Measurements from ENCODE around the gene VPS26C. TPM values are rescaled to one million over a fixed set of nuclear protein-coding genes. Genes with fewer than 3 reads are reported as not detected.

VPS26C gene
- total RNA-seq, 1 donor from 2014 or later = 49.9 TPM

DNA sequence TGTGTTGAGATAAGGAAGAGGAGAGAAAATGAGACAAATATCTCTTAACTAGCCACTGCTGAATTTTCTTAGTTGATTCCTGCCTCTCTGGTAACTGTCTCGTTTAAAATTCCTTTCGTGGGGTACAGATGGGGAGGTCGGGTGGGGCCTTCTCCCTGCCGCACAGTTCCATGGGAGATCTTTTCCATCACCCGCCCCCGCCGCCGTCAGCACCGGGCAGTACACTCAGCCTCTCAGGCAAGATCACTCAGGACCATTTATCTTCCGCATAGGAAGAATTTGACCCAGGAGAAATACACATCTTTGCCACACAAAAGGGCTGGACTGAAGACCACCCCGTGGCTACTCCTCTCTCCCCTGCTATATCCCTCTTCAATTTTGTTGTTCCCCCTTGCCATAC is 2.3 kb upstream of the VPS26C start:
- intact Hi-C loops (cut with micrococcal nuclease) = no loop called here
- DNase-seq = no peak
- ATAC-seq = no peak

DNA sequence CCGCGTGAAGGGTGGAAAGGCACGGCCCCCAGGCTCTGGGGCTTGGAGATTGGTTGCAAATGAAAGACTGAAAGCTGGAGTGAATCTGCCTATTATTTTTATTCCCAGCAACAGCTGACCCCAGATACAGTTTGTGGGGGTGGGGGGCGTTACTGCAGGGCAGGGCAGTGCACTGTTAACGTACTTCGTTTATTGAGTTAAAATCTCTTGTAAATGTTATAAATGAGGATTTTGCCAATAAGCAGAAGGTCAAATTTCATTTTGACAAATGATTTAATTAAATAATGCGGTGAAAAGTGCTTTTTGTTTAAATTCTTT is 1.0 kb upstream of the VPS26C start:
- ATAC-seq = no peak
- intact Hi-C loops (cut with micrococcal nuclease) = no loop called here
- no peak for DNase-seq

DNA sequence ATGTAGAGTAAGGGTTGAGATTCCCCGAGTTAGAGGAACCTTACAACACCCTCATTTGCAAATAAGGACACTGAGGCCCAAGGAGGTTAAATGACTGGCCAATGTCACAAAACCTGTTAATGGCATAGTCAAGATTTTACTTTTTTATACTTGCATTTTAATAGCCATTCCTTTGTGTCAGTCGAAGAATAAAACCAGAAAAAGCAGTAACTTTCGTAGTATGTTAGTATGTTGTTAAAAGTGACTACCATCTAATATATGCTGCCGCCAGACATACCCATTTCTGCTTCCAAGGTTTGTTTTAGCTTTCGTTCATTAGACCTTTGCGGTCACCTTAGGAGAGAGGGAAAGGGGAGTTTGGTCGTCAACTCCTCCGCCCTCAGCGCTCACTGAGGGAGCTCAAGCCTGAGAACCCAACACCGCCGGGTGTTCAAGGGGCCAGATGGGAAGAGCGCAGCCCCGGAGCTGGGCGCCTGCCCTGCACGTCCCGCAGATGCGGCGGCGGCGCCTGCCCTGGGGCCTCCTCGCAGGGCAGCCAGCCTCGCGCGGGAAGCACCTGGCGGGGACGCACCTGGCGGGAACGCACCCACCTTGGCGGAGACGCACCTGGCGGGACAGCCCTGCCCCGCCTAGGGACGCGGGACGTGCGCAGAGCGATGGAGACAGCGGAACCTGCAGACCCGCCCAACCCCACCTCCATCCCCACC is 466 bp downstream of the VPS26C start:
- intact Hi-C loops (cut with micrococcal nuclease) = no loop called here
- ATAC-seq (peak; percentile 8), DNase-seq (peak; percentile 71)

DNA sequence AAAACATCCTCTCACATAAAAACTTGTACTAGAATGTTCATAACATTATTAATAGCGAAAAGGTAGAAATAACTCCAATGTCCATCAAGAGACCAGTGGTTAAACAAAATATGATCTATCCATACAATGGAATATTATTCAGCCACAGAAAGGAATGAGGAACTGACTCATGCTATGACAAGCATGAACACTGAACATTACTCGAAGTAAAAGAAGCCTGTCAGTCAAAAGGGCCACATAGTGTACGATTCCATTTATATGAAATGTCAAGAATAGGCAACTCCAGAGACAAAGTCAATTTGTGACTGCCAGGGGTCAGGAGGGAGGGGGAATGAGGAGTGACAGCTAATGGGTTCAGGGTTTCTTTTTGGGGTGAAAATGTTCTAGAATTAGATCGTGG is 2.3 kb downstream of the VPS26C start:
- DNase-seq = no peak
- no peak for ATAC-seq
- intact Hi-C loops (cut with micrococcal nuclease) = no loop called here

DNA sequence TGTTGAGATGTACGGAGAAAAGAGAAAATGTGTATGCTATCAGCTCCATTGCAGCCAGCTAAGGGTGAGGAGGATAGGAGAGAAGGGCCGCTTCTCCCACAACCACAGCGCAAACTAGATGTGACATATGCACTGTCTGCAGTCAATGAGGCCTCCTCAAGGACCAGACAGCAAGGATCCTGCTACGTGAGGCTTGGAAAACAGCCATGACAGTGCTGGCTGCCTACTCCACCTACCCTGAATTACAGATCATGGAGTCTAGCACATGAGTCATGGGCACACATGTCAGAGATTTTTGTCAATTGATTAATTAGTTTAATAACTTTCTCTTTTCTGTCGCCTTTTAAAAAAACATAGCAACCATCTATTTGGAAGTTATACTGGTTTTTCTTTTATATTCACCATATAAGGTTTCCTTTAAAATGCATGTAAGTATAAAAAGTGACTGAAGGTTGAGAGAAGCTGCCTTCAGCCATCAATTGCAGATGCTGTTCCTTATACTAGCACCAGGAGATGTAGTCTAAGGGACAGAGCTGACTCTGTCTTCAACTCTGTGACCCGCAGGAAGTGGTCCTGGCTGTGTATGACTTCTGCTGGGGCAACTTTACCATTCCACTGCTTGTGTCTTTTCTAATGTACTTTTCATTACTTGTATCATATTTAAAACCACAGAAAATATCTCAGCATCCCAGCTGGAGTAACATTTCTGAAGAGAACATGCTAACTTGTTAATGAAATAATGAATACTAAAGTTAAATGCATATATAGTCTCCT is 3.1 kb downstream of the VPS26C start:
- intact Hi-C loops (cut with micrococcal nuclease) = no loop called here
- ATAC-seq (no peak), DNase-seq (no peak)

DNA sequence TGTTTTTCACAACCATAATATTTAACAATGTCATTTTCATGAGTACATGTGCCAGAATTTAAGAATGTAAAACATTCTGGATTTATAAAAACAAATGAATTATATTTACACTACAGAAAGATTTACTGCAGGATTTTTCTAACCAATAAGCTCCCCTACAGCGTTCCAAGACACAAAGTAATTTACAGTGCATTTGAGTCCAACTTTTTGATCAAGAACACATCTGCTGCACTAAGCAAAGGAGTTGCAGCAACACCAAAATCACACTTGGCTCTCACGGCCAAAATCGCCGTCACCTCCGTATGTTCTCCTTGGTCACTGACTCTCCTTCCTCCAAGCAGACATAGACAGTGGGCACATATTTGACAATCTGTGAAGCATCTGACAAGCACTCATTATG is 7.7 kb downstream of the VPS26C start:
- intact Hi-C loops (cut with micrococcal nuclease) = no loop called here
- DNase-seq = no peak
- no peak for ATAC-seq

DNA sequence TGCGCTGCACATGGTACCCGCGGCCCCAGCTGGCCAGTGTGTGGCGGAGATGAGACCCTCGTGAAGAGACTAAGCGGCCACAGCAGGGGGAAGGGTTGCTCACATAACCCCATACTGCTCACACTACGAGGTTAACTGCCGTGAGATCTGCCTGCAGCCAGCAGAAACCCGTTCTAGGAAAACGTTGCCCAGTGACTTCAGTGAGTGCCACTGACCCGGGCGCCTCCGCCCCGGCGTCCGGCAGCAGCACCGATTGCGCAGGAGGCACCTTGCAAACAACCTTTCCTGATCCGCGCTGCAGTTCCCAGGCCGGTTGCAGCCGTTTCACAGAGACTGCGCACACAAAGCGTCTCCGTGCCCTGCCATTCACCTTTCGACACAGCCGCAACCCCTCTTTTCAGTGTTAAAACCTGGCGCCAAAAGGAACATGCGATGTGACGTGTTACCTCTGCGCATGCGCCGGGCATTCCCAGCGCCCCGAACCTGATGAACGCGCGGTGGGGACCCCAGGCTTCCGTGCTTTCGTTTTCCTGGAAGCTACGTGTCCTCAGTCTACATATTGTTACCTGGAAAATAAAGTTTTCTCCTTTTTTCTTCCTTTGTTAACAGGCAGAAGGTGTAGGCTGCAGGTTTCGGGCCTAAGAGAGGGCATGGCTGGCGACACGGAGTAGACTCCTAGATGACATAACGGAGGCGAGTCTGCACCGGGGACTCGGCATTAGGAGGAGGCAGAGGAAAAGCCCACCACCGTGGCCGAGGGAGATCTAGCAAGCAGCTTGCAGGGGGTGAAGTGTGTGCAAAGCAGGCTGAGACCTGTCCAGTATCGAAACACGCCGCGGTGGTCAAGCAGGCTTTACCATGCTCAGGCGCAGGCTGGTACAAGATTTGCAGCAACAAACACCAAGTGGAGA is 8.9 kb downstream of the VPS26C start:
- intact Hi-C loops (cut with micrococcal nuclease) = no loop called here
- DNase-seq (peak; percentile 68), ATAC-seq (peak; percentile 66)

DNA sequence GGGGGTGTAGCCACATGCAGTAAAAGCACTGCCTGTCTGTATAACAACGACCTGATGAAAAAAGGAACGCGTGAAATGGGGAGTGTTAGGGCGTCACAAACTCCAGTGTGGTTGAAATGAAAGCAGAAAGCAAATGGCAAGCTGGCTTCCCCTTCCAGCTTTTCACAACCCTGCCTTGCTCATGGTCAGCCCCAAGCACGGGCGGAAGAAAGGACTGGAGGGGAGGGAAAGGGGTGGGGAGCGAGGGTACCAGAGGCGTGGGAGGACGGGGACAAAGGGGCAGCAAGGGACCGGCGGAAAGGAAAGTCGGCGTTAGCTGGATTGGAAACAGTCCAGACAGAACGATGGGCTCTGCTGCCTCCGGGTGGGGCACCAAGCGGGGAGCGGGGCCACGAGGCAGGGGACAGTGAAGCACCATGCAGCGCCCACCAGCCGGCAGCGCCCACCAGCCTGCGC is 9.6 kb downstream of the VPS26C start:
- ATAC-seq = peak; percentile 53
- peak; percentile 44 for DNase-seq
- intact Hi-C loops (cut with micrococcal nuclease) = no loop called here

DNA sequence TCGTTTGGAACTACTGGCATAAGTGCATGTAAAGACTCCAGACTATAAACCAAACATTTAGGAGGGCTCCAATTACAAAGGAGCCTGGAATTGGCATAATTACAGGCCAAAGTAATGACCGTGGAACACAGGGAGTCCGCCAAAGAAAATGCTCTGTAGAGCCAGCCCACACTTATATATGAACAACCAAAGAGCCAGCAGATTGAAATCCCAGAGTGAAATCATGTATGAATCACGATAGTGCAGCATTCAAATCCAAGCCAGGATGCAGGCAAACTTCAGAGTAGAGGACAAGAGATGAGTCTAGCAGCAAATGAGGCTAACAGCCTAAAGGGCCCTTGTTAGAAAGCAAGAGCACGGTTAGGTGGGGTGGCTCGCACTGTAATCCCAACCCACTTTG is 13.1 kb downstream of the VPS26C start:
- intact Hi-C loops (cut with micrococcal nuclease) = no loop called here
- ATAC-seq = no peak

DNA sequence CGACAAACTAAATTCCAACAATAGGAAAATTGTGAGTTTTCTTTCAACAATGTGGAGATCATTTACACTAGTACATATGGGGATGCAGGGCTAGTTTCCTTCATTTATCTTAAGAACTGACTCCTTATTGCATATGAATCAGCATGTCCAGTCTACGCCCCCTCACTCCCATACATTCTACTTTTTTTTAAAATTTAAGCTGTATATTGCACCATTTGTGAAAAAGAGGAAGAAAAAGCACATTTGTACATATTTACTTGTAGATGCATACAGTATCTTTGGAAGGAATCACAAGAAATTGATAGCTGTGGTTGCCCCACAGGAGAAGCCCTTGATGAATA is 15.9 kb downstream of the VPS26C start:
- intact Hi-C loops (cut with micrococcal nuclease) = no loop called here
- no peak for ATAC-seq
- no peak for DNase-seq

More for the DNA sequence above, 13.1 kb downstream of the VPS26C start:
- no peak for DNase-seq

DNA sequence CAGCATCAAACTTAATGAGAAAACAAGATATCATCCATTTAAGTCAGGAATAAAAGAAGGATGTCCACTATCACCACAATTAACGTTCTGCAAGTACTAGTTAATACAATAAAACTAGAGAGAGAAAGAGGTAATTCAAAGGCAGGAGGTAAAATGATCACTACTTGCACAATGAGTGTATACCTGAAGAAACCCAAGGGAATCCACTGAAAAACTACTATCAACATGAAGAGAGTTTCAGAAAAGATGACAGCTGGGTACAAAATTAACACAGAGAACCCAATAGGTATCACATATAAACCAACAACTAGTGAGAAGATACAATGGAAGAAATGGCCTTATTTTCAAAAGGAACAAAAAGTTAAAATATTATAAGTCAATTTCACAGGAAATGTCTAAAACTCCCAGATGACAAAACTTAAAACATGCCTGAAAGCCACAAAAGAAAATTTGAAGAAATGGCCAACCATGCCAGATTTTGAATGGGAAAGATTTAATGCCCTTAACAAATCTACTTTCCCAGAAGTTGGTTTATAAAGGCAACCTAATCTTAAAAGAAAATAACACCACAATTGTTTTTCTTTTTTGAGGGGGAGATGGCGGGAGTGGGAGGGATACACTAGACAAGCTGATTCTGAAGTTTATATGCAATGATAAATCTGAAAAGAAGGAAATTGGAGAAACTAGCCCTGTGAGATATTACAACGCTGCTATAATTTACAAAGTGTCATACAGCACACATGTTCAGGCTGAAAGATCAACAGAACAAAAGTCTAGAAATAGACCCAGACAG is 17.8 kb downstream of the VPS26C start:
- DNase-seq (no peak), ATAC-seq (no peak)
- intact Hi-C loops (cut with micrococcal nuclease) = no loop called here

DNA sequence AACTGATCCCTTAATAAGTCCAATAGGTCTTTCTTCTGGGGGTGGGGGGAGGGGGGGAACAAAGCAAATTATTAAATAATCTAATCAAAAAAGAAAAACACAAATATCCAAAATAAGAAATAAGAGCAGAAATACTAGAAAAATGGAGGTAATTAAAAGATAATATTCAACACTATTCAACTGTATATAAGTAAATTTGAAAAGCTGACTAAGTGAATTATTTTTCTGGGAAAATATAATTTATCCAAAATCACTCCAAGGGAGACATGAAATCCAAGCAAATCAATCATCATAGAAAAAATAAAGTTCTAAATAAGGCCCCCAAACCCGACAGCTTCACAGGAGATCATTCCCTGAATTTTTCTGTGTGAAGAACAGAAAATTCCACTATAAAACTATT is 18.8 kb downstream of the VPS26C start:
- intact Hi-C loops (cut with micrococcal nuclease) = no loop called here
- ATAC-seq = no peak
- DNase-seq = no peak

DNA sequence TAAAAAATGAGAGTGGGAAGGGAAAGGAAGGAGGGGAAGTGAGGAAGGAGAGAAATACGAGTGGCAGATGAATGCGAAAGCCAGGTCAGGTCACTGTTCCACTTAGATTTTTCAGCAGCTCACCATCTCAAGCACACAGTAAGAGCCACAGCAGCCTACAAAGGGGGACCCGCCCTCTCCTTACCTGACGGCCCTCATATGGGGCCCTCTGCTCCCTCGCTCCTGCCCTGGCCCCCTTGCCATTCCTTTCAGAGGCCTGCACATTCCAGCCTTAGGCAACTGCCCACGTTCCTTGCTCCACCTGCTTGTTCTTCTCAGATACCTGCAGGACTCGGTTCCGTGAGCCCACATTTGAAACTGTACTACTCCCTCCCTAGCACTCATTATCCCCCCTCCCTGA is 22.0 kb downstream of the VPS26C start:
- no peak for DNase-seq
- intact Hi-C loops (cut with micrococcal nuclease) = no loop called here
- no peak for ATAC-seq

DNA sequence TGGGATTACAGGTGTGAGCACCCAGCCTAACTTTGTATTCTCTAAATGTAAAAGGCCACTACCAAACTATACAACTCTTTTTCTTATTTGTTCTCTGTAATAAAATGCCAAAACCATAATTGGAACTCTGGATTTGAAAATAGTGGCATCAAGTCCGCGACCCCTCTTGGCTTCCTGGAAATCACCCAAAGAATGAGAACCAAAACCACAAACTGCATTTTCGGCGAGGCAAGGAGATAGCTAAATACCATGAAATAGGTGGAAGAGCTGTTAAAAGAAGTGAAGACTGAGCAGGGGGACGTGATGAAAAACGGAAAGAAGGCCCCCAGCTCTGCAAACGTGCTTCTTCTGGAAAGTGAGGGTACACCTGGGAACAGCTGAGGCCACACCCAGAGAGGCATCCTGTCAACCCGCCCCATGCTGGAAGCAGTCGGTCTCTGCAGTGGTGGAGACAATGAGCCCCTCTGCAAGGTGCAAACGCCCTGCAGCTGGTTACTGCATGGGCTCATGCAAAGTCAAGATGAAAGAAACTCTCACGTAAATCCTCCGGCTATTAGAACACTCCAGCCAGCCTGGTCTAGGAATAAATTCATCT is 22.5 kb downstream of the VPS26C start:
- intact Hi-C loops (cut with micrococcal nuclease) = no loop called here
- DNase-seq = no peak
- no peak for ATAC-seq

DNA sequence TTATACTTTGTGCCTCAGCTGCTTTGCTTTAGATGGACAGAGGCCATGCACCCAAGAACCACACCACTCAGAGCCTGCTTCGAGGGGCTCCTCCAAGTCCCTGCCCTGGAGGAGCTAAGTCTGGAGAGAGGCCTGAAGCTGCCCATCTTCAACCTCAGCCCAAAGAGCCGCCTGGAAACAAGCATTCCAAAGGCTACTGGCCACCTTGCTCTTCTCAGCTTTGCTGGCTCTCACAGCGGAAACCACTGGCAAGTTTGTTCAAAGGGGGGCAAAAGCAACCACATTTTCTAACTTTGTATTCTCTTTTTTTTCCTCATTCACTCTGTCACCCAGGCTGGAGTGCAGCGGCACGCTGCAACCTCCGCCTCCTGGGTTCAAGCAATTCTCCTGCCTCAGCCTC is 23.2 kb downstream of the VPS26C start:
- DNase-seq (no peak), ATAC-seq (no peak)
- intact Hi-C loops (cut with micrococcal nuclease) = no loop called here

DNA sequence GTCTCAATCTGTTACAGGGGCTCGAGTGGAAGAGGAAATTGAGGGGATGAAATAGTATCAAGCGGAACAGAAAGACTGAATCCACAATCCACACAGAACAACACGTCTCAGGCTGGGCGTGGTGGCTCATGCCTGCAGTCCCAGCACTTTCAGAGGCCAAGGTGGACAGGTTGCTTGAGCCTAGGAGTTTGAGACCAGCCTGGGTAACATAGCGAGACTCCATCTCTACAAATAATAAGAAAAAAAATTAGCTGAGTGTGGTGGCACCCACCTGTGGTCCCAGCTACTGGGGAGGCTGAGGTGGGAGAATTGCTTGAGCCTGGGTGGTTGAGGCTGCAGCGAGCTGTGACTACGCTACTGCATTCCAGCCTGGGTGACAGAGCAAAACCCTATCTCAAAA is 25.7 kb downstream of the VPS26C start:
- no peak for DNase-seq
- no peak for ATAC-seq
- intact Hi-C loops (cut with micrococcal nuclease) = no loop called here

DNA sequence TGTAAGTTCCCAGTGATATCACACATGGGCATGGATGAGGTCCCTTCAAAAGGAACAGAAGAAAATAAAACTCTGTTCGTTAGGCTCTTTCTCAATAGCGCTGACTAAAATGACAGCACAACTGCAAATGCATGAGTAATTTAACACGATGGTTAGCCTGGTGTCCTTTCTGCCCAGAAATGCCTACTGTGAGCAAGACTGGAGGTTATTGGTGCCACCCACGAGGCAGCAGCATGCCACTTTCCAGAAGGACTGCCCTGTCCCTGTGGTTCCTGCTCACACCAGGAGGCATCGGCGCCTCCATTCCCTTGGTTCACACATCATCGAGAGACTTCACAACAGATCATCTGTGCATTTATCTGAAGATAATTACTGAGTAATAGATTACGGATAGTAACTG is 26.2 kb downstream of the VPS26C start:
- intact Hi-C loops (cut with micrococcal nuclease) = no loop called here
- DNase-seq (no peak), ATAC-seq (no peak)

DNA sequence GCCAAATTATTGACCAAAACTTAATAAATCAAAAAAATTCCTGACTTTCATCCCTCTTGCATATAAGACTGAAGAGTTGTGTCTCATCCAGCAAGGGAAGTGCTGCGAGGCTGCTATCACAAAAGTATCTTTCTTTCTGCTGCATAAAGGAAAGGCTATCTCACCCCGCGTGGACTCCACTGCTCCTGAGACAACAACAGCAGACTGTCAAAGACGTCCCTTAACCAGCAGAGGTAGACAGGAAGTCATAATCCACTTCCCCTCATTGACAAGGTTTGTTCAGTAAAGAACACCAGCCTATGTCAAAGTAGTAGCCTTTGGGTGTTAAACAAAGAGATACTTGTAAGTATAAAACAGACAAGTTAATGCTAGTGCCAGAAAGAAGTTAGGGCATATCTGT is 29.4 kb downstream of the VPS26C start:
- ATAC-seq = no peak
- DNase-seq = no peak
- intact Hi-C loops (cut with micrococcal nuclease) = no loop called here

DNA sequence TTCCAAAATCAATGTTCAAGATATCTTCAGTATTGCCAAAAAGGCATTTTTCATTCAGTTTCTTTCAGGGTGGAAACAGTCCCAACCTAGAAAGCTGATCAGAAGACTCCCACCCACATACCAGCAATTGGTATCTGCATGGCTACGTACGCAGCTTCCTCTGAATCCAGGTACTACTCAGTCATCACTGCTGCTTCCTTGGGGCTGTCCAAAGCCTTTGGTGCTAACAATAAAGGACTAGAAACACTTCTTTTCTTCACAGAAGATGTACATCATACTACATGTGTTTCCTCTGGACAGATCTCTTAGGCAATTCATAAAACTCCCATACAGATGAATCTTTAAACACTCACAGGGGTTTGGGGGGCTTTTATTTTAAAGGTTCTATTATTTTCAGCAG is 29.8 kb downstream of the VPS26C start:
- ATAC-seq (no peak), DNase-seq (no peak)
- intact Hi-C loops (cut with micrococcal nuclease) = no loop called here
